G401.6 (cell line): ENCODE results near the gene ARHGEF11.

Experiments used
- FAIRE-seq: peaks from 2 replicates; lab custom pipeline; 2012; peaks lifted over from hg19 to GRCh38; lab: Jason Lieb, UNC

The ARHGEF11 gene

DNA sequence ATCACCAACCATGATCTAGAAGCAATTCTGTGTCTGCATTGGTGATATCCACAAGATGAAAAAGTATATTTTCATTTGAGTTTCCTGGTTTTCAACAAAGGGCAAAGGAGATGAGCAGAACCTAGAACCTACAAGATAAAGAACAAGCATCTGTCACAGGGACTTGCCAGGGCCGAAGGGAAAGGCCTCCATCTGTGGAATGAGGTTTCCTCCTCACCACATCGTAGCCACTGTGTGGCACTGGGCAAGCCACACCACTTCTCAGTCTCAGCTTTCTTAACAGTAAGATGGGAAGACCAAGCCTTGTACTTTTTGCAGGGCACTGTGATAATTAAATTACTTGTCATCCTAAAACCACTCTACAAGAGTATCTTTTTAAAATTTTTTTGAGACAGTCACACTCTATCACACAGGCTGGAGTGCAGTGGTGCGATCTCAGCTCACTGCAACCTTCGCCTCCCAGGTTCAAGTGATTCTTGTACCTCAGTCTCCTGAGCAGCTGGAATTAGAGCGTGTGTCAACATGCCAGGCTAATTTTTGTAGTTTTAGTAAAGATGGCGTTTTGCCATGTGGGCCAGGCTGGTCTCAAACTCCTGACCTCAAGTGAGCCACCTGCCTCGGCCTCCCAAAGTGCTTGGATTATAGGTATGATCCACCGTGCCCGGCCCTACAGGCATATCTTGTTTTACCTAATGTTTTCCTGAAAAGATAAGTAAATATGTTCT is 45.8 kb downstream of the ARHGEF11 start:
- FAIRE-seq = no peak

DNA sequence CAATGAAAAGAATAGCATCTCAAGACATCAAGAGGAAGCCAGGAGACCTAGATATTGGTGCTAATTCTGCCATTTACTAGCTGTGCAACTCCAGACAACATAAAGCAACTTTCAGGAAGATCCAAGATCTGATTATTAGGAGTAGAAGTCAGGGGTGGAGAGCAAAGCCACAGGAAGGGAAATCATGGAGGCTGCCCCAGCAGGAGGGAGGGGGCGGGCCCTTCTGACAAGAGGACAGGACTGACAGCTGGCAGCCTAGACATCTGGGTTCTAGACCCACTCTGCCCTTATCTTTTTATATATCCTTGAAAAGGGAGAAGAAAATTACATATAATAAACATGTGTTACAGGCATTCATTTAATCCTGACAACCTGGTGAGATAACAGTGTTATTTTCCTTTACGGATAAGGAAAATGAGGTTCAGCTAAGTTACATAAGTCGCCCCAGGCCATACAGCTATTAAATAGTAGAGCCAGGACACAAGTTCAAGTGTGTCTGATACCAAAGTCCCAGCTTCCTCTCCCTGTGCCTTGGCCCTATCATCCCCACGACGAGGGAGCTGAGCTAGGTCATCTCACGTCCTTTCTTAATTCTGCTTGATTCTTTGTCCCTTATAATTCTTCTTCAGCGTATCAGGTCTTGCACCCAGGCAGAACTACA is 46.6 kb downstream of the ARHGEF11 start:
- FAIRE-seq = no peak

DNA sequence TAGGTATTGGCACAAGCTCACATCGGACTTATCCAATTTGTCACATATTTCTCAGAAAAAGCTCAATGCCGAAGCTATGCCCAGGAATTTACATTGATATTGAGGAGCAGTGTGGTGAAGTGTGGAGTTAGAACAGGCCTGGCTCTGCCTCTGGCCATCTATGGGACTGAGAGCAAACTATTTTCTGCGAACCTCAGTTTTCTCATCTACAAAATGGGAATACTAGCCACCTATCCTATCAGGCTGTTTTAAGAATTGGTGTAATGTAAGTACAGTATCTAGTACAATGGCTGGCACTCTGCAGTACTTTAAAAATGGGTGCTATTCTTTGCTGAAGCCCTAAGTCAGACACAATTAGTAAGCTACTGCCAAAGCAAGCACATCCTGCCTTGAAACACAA is 47.2 kb downstream of the ARHGEF11 start:
- no peak for FAIRE-seq

DNA sequence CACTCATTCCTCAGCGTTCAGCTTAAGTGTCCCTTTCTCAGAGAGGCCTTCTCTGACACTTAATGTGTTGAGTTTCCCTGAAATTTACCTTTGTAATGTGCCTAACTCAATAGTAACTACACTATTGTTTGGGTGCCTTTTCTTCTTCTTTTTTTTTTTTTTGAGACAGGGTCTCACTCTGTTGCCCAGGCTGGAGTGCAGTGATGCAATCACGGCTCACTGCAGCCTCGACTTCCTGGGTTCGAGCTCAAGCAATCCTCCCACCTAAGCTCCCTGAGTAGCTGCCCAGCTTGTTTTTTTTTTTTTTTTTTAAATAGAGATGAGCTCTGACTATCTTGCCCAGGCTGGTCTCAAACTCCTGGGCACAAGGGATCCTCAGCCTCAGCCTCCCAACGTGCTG is 50.1 kb downstream of the ARHGEF11 start:
- FAIRE-seq = no peak

DNA sequence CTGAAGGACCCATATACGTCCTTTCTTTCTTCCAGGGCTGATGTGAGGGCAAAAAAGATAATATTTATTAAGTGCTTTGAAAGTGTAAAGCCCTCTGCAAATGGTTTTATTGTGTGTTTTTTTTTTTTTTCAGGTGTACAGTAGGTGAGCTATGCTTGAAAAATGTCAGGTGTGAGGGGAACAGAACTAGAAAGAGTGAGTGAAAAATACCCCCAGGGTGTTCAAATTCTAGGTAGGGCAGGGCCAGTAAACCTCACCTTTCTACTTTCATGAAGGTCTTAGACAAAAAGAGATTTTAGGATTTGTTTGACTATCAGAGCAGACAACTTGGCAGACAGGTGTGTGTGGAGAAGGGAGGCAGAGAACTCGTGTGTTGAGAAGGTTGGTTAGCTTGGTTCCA is 51.3 kb downstream of the ARHGEF11 start:
- FAIRE-seq = no peak

DNA sequence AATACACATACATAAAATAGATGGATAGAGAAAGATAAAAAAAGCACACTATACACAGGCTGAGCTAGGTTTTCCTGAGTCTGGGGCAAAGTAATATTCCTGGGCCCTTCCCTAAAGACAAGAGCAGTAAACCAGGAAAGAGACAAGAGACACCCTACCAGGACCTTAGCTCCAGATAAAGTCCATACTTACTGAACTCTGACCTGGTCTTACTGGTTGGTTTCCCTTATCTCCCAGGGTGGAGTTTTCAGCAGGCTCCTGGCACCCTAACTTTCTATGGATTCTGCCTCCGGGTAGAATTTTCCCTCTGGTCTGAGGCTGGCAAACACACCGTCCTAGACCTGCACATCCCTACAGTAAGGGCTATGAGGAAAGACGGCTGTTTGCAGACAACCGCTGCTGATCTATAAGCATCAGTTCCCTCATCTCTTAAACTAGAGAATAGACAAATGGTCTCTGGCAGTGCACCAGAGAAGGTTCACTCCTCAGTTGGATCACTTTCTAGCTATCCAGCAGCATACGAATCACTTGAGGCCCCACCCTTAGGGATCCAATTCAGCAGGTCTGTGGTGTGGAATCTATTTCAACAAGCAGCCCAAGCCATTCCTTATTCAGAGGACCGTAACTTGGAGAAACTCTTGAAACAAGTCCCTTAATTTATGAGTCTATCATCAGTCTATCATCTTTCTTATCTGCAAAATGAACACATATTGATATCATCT is 52.0 kb downstream of the ARHGEF11 start:
- FAIRE-seq = no peak

DNA sequence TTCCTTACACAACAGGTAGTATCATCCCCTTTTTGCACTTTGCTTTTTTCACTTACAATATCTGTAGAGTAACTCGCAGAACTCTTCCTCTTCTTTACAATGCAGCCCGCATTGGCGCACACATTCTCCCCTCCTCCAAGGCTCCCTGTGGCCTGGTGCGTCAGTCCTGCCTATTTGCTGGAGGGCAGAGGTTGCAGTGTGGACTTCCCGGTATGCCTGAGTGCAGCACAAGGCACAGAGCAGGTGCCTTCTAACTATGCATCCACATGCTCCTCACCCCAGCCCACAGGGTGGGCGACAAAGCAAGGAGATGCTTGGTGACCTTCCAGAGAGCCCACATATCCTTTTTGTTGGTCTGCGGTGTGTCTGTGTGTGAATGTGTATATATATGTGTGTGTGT is 53.3 kb downstream of the ARHGEF11 start:
- no peak for FAIRE-seq

DNA sequence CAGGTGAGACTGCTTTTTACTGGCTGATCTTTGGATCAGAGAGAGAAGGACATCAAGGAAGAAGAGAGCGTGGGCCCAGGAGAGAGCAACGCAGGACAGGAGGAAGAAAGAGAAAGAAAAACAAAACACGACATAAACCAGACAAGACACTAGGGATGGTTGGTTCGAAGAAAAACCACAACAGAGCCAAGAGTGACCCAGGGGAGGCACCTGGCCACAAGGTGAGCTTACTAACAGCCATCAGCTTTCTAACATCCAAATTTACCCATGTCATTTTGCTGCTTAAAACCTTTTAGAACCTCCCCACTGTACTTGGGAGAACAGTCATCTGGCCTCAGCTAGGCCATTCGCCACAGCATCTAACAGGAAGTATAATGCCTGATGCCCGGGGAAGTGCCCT is 57.8 kb downstream of the ARHGEF11 start:
- FAIRE-seq = no peak

DNA sequence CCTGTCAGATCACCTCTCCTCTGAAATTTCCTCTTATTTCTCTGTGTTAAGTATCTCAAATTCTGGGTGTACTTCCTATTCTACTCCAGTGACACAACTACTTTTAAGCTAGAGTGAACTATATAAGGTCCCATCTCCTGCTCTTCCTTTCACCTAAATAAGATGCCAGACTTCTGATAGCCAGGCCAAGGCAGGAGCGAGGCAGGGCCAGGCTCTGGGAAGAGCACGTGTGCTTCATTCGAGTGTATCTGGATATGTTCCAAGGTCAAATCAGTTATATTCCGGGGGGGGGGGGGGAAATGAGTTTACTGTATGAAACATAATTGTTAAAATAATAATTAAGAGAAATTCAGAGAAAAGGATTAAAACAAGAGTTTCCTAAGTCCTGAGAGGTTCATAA is 65.0 kb downstream of the ARHGEF11 start:
- FAIRE-seq = no peak

DNA sequence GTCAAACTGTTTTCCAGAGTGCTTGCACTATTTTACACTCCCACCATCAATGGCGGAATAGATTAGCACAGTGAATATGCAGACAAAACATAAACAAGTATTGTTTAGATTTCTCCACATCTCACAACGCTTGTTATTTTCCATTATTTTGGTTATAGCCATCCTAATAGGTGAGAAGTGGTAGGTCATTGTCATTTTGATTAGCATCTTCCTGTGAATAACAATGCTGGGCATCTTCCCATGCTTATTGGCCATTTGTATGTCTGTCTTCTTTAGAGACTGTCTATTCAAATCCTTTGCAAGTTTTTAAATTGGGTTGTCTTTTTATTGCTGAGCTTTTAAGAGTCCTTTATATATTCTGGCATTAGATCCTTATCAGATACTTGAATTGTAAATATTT is 70.5 kb downstream of the ARHGEF11 start:
- no peak for FAIRE-seq

DNA sequence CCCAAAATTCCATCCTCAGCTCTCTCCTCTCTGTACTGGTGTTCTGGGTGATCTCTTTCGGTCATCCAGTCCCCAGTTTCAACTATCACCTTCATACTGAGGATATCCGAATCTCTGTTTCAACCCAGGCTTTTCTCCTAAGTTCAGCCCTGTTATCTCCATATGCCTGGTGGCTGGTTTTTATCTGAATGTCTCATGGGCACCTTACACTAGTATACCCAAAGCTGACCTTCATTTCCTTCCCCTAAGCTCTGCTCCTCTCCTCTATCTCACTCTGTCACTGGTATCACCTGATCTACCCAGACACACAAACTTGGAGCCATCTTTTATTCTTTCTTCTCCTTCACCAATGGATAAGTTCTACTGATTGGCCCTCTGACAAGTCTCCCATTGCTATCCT is 72.1 kb downstream of the ARHGEF11 start:
- no peak for FAIRE-seq

DNA sequence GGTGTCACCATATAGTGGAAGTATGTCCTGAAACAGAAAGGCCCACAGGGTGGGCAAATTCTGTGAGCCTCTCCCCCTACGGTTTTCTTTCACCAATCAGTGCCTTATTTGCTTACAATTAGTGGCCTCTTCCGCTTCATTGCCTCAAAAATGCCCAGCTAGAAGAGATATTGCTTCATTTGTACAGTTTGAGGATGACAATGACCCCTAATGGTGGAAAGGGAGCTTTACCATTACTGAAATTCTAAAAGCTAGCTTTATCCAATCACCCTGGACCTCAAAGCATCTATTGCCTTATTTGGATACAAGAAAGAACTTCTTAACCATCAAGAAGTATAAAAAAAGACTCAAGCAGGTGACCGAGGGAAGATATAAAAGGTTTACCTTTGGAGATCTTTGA is 75.5 kb downstream of the ARHGEF11 start:
- peak; percentile 36 for FAIRE-seq

DNA sequence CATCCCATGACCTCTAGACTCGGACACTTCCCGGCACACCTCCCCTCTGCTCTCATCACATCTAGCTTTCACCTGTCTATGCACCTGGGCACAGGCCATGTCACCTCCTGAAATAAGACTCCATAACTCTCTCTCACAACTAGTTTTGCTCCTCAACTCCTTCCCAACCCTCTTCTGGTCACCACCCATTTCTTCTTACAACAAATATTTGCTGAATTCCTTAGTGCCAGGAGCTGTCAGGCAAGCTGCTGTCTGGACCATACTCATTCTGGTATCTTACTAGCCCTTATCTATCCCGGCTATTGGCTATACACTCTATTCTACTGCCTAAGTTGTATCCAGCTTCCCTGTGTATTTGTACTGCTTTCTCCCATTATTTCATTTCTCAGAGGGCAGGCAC is 76.0 kb downstream of the ARHGEF11 start:
- no peak for FAIRE-seq

DNA sequence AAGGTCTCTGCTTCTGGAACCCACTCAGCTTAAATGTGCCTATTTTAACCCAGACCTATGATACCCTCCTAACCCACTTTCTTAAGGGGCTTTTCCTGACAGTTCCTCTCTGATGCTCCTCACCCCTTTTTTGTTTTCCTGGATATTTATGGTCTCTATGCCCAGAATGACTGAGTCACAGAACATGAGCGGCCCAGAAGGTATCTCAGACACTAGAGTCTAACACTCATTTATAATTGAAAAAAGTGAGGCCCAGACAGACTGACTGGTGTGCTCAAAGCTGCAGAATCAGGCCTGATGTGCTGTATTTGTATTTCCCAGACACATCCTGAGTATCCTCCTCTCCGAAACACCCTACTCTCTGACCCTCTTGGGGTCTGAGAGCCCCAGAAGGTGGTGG is 81.1 kb downstream of the ARHGEF11 start:
- no peak for FAIRE-seq

DNA sequence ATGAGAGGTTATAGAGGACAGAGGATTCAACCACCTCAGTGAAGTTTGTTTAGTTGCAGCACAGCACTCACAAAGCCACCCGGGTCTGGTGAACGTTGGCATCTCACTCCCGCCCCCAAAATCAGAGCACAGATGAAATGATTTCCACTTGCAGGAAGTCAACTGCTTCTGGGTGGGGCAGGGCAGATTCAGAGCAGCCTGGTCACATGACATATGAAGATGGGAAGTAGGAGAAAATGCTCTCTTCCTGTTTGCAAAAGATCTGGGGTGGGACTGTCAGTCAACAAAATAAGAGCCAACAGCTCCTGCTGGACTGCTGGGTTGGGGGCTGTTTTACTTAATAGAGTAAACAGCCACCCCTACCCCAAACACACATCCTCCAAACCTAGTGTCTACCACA is 81.9 kb downstream of the ARHGEF11 start:
- FAIRE-seq = no peak

DNA sequence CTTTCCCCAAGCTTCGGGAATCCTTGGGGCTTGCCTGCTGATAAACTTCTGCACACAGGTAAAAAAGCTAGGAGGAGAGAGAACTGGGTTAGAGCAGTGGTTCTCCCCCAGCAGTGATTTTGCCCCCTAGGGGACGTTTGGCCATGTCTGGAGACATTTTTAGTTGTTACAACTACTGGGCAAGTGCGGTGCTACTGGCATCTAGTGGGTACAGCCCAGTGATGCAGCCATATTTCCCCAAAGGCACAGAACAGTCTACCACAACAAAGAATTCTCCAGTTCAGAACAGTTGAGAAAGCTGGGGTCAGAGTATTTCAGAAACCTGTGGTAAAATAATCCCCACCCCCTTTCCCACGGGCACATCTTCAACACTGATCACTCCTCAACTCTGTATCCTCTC is 83.8 kb downstream of the ARHGEF11 start:
- FAIRE-seq = no peak

DNA sequence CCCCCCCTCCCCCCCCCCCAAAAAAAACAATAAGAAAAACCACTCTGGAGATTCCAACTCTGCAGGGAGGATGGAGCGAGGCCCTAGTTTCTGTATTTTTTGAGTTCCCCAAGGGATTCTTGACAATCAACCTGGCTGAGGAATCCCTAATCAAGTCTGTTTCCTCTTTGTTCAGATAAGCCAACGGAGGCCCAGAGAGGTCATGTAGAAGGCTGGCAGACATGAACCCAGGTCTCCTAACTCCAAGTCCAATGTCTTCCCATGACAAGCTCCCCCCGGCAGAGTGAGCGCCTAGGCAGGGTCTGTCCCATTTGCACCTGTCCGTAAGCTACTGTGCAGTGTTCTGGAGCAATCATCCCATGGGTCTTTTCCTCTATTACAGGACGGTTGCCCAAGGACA is 85.6 kb downstream of the ARHGEF11 start:
- no peak for FAIRE-seq

DNA sequence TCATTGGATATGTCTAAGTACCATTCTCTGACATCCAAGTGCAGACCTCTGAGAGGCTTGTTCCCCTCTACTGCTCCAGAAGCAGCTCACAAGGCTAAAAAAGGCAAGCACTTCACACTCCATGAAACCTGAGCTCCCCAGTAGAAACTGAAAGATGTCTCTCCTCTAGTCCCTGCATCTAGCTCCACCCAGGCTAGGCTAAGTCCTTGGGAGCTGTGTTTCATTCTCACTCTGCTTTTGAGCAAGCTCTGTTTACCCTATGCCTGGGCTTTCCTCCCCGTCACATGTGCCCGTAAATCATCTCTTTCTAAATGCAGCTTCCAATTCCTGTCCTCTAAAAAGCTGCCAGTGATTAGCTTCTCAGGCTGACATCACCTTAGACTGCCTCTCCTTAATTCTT is 86.1 kb downstream of the ARHGEF11 start:
- no peak for FAIRE-seq

DNA sequence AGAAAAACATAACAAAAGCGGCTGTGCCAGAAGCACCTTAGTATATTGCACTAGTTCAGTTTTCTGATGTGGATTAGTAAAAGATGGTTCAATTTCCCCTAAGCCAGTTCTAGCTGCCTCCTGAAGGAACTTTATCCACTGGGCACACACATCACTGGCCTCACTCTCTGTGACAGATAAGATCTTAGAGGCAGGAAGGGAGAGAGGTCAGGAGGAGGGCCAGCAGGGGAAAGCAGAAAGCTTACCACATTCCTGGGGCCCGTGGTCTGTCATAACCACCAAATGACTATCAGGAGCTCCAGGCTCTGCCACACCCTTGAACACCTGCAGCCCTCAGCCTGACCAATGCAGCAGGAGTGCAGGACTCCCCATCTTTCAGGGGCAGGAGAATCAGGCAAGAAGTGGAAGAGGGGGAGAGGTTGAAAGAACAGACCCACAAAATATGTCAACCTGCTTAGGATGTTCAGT is 87.3 kb downstream of the ARHGEF11 start:
- FAIRE-seq = no peak

DNA sequence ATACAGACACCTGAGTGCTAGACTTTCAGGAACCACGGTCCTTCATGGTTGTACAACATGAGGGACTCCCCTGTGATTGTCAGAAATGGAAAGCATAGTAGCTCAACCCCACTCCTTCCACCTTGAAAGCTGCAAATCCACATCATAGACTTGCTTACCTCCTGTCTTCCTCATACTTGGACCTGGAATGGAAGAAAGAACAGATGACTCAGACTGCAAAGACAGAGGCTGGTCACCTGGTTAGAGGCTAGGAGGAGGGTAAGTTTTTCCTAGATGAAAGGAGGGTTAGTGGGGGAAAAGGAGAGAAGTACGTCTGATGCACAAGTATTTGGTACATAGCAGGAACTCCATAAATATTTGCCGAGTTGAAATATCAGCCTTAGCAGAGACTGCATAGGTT is 87.9 kb downstream of the ARHGEF11 start:
- FAIRE-seq = no peak

DNA sequence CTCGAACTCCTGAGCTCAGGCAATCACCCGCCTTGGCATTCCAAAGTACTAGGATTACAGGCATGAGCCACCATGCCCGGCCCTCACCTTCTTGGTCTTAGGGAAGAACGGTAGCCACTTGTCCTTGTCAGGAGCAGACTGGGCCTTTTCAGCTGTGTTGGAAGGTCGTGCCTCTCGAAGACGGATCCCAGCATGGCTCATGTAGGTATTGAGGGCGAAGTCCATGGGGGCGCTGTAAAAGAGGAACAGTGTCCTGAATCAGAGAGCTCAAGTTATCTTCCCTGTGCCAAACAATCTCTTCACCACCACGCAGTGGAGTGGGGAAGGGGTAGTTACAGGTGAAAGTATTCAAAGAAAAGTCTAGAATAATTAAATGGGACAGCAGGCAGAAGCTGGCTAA is 89.2 kb downstream of the ARHGEF11 start:
- FAIRE-seq = no peak

DNA sequence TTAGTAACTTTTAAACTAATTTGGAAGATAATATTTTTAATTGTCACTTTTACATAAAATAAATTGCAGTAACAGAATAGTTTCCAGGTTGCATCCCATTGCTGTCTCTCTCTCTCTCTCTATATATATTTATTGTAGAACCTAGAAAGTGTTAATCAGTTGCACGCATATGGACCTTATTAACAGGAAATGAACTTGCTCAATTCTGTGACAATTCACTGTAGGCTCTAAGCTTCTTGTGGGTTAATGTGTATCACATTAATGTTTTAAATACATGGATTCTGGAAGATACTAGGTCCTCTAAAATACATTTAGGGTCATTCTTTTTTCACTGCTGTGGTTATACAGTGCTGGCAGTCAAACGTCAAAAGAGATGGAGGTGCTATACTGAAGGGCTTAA is 92.0 kb downstream of the ARHGEF11 start:
- FAIRE-seq = no peak

DNA sequence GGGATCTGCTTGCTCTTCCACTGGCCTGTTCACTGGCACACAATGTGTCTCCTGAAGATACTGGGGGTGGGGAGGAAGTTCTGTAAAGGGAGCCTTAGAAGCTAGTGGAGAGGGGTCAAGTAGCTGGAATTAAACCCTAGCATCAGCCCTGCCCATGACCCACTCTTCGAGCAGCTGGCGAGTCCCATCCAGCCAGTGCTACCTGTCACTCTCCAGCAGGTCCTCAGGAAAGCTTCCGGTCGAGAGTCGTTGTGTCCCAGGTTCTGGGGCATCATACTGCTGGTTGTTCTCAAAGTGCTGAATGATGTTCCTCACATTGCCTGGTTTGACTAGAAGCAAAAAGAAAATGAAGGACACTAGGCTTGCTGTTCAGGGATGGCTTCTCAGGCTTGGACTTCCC is 94.2 kb downstream of the ARHGEF11 start:
- no peak for FAIRE-seq

DNA sequence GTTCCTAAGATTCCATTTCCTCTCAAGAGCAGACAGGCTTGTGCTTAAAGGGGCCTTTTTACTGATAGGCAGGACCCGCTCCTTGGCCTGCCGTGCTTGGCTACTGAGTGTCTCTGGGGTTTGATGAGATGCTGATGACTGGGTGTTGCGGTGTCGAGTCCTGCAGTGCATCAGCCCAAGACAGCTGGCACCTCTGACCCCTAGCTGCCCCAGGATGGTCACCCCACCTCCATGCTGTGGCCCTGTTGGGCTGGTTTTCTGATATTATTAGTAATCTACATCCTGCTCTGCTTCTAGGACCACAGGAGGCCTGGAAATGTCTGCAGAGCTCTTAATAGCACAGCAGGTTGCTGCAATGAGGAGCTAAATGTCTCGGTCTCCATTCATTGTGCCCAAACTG is 96.4 kb downstream of the ARHGEF11 start:
- FAIRE-seq = no peak
